Lung (tissue), 12 donors: ENCODE measurements around the gene SLC22A4. TPM values are rescaled to one million over a fixed set of nuclear protein-coding genes. Genes with fewer than 3 reads are reported as not detected.

ENCODE experiments used
- ATAC-seq: fragments of 200-7000 bp; cut with Tn5 transposase; one replicate; pipeline ENCODE4 v1.9.1; 2020; ENCODE audit warnings: moderate number of reproducible peaks; ENCODE audit not compliant: insufficient read depth, low FRiP score
- DNase-seq, 3 donors: peaks; one replicate each; pipeline ENCODE4 v3.0.0-alpha.2; 2013 to 2017
- H3K27ac ChIP-seq, 2 donors: one replicate each; pipeline ENCODE4 v1.5.1; 2013; ENCODE audit warnings: mild to moderate bottlenecking in 2 of 2, moderate library complexity in 2 of 2, control low read depth in 1 of 2, inconsistent platforms in 1 of 2, low read depth in 1 of 2, low read length in 1 of 2
- H3K27me3 ChIP-seq, 3 donors: one replicate each; pipeline ENCODE4 v1.5.1; 2013; ENCODE audit warnings: low read length in 2 of 3; ENCODE audit not compliant: control insufficient read depth in 3 of 3, insufficient read depth in 3 of 3
- H3K36me3 ChIP-seq, 4 donors: one replicate each; pipeline ENCODE4 v1.5.1; 2013; ENCODE audit warnings: low read length in 4 of 4, mild to moderate bottlenecking in 1 of 4, moderate library complexity in 1 of 4; ENCODE audit not compliant: control insufficient read depth in 4 of 4, insufficient read depth in 4 of 4
- H3K4me1 ChIP-seq, 5 donors: one replicate each; pipeline ENCODE4 v1.5.1; 2013; ENCODE audit warnings: low read length in 5 of 5, mild to moderate bottlenecking in 2 of 5, moderate library complexity in 1 of 5; ENCODE audit not compliant: control insufficient read depth in 5 of 5, insufficient read depth in 5 of 5
- H3K4me3 ChIP-seq: one replicate; pipeline ENCODE4 v1.5.1; 2013; ENCODE audit warnings: mild to moderate bottlenecking, control low read depth, moderate library complexity
- H3K9ac ChIP-seq, 2 donors: one replicate each; pipeline ENCODE4 v1.5.1; 2013; ENCODE audit warnings: low read length in 2 of 2, control low read depth in 1 of 2; ENCODE audit not compliant: insufficient read depth in 1 of 2
- H3K9me3 ChIP-seq, 4 donors: one replicate each; pipeline ENCODE4 v1.5.1; 2013; ENCODE audit warnings: low read length in 3 of 4, mild to moderate bottlenecking in 1 of 4, moderate library complexity in 1 of 4; ENCODE audit not compliant: control insufficient read depth in 4 of 4, insufficient read depth in 3 of 4
- WGBS, 2 donors: extraction: QIAGEN DNeasy Blood & Tissue Kit; methylation state at CpG; one replicate each; pipeline ENCODE4 v1.1.7; 2013; 5-methylcytosine and 5-hydroxymethylcytosine counted together
- polyA plus RNA-seq, 2 donors: library from polyadenylated mRNA; stranded (reverse); fragments of 200-250 nt; gene quantifications; one replicate each; pipeline ENCODE4 v1.2.1, GENCODE V29; 2013
- total RNA-seq, 2 donors: library from RNA; depleted of rRNA in 1 of 2; stranded (reverse); fragments of >200 nt in 1 of 2; gene quantifications; one replicate each; pipeline ENCODE4 v1.2.1, GENCODE V29; 2014 to 2021
- TF ChIP-seq, protein P1 (sequence below): IDR thresholded peaks from 2 replicates; pipeline ENCODE4 v1.5.1; 2012; ENCODE audit warnings: mild to moderate bottlenecking; ENCODE audit errors: control extremely low read depth, extremely low read depth
- donor health status: control.
- donor health status: control.
- donor health status: Bipolar disorder and iron deficiency.
- donor health status: healthy.
- donor health status: DM: yes; HTN: yes; CAD: no.

SLC22A4 gene
- total and polyA plus RNA-seq, 4 donors, result 3.6 to 18.1 (median 13.3) TPM

DNA sequence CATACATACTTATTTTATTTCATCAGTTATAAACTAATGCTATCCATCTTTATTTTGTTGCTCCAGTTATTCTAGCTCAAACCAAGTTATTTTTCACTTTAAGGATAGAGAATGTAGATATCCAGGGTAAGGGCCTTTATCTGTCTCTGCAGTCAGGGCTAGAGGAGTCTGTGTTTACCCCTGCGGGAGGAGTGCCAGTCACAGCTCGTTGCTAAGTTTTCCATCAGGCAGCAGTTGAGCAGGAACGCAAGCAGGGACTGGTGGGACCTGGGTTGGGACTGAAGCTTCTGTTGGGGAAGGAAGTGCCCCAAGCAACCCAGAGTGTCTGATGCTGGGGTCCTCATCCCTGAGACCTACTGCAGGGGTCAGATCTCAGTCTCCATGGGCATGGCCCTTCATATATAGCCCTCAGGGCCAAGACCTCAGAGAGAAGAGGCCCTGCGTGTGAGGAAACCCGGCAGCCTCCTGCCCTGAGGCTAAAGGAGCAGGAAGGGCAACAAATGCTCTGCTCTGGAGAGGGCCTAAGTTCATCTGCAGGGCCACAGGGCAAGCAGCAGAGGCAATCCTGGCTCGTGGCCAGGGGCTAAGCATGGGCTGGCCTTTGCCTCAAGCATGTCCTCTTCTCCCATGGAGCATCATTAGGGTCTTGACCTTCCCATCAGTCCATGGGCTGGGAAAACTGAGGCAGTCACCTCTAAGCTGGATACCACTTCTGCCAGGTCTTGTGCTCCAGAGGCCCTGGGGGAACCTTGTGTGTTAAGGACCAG lies 6.6 kb downstream of the SLC22A4 start:
- WGBS, 2 donors, result 63% methylated on average over 6 of the region's 6 CpGs
- peaks cover 0 to 4% (median 0%) of the 10 kb centered on the region in 5 donors for H3K4me1 ChIP-seq
- no peak overlapping the region for H3K27ac ChIP-seq
- H3K27me3 ChIP-seq, result peaks cover 0 to 2% (median 0%) of the 10 kb centered on the region in 3 donors
- peak in 1 of 3 donors; percentile 52 for DNase-seq
- no peak overlapping the region for H3K9ac ChIP-seq
- H3K4me3 ChIP-seq, result no peak overlapping the region
- no peaks in the 10 kb centered on the region for H3K36me3 ChIP-seq
- ATAC-seq, result no peak
- peaks cover 0 to 6% (median 0%) of the 10 kb centered on the region in 4 donors for H3K9me3 ChIP-seq
- TF ChIP-seq, protein P1, sequence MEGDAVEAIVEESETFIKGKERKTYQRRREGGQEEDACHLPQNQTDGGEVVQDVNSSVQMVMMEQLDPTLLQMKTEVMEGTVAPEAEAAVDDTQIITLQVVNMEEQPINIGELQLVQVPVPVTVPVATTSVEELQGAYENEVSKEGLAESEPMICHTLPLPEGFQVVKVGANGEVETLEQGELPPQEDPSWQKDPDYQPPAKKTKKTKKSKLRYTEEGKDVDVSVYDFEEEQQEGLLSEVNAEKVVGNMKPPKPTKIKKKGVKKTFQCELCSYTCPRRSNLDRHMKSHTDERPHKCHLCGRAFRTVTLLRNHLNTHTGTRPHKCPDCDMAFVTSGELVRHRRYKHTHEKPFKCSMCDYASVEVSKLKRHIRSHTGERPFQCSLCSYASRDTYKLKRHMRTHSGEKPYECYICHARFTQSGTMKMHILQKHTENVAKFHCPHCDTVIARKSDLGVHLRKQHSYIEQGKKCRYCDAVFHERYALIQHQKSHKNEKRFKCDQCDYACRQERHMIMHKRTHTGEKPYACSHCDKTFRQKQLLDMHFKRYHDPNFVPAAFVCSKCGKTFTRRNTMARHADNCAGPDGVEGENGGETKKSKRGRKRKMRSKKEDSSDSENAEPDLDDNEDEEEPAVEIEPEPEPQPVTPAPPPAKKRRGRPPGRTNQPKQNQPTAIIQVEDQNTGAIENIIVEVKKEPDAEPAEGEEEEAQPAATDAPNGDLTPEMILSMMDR, result no peak

DNA sequence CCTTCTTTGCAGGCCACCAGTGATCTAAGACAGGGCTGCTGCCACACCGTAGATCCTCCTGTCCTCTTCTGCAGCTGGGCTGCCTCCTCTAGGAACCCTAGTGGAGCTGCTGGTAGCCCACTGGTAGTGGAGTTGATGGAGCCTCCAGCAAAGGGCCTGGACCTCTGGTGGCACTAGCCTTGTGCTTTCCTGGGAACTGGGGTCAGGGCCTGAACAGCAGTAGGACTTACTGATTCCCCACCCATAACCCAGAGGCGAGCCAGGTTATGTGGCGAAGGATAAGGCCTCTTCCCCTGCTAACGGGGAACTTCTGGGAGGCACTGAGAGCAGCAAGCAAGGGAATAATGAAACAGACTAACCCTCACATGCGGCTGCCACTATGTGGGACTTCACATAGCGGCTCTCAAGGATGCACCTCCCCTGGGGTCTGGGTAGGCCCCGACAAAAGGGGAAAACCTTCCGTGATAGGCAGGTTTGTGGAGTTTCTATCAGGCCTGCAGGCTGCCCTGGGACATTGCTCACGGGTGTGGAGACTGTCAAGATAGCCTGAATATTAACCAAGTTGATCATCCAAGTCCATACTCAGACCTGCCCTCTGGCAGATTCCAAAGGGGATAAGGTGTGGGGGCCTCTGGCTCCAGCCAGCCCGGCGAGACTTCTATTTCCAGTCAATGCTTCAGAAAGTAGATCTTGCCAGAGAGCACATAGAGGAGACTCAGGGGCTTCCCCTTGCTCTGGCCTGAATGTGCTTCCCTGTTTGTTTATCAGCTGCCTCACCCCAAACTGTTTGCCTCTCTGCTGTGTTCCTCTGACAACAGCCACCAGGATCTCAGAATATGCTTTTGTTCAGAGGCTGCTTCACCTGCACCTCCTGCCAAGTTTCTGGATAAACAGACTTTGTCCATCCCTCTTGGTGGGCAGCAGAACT lies 7.4 kb downstream of the SLC22A4 start:
- Histone ChIP-seq H3K27ac (no peak overlapping the region), H3K9ac (no peak overlapping the region)
- WGBS, 2 donors, result 65 to 79% methylated on average over 11 of the region's 11 CpGs

DNA sequence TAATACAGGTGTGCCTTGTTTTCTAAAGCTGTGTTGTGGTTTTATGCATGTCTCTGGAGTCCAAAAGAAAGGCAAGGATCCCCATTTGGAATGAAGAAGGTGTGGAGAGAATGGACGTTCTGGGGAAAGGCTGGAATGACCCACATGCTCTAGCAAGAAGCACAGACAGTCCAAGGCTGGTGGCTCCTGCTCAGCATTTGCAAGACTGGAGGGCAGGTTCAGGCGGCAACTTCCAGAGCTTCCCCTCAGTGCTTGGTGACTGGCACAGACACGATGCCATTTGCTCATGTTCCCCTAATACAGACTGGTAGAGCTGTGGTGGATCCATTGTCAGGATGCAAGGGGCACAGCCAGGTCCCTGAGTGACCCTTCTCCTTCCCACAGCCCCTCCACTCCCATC lies 8.2 kb downstream of the SLC22A4 start:
- Histone ChIP-seq H3K27ac (no peak overlapping the region), H3K27me3 (no peaks in the 10 kb centered on the region), H3K4me3 (no peak overlapping the region), H3K36me3 (no peaks in the 10 kb centered on the region), H3K4me1 (peaks cover 0 to 4% (median 0%) of the 10 kb centered on the region in 5 donors), H3K9ac (no peak overlapping the region), H3K9me3 (peaks cover 0 to 7% (median 0%) of the 10 kb centered on the region in 4 donors)
- ATAC-seq (no peak), DNase-seq (no peak)
- TF ChIP-seq, protein P1, result no peak
- 78 to 82% methylated on average over 3 of the region's 3 CpGs for WGBS, 2 donors

More for the DNA sequence above, 7.4 kb downstream of the SLC22A4 start:
- H3K4me1 ChIP-seq, result peaks cover 0 to 4% (median 0%) of the 10 kb centered on the region in 5 donors
- no peak overlapping the region for H3K4me3 ChIP-seq
- H3K27me3 ChIP-seq, result no peaks in the 10 kb centered on the region
- DNase-seq (no peak), ATAC-seq (no peak)
- H3K36me3 ChIP-seq, result no peaks in the 10 kb centered on the region
- TF ChIP-seq, protein P1, result no peak
- peaks cover 0 to 7% (median 0%) of the 10 kb centered on the region in 4 donors for H3K9me3 ChIP-seq
